Activated CD4-positive, alpha-beta T cell treated with anti-CD3 and anti-CD28 coated beads for 1 hour (primary cell): Measurements from ENCODE around the gene FOXA3.
A peak's percentile ranks its signal among the peaks of the same experiment; 100 is the strongest.
"Not testable (repeated sequence)": the region's sequence is repeated elsewhere in the genome, so short reads cannot be mapped to it uniquely, and the experiment has no call there.

ENCODE experiments used
- DNase-seq: peaks from one replicate; pipeline ENCODE4 v3.0.0-alpha.2; 2020

Gene FOXA3

DNA sequence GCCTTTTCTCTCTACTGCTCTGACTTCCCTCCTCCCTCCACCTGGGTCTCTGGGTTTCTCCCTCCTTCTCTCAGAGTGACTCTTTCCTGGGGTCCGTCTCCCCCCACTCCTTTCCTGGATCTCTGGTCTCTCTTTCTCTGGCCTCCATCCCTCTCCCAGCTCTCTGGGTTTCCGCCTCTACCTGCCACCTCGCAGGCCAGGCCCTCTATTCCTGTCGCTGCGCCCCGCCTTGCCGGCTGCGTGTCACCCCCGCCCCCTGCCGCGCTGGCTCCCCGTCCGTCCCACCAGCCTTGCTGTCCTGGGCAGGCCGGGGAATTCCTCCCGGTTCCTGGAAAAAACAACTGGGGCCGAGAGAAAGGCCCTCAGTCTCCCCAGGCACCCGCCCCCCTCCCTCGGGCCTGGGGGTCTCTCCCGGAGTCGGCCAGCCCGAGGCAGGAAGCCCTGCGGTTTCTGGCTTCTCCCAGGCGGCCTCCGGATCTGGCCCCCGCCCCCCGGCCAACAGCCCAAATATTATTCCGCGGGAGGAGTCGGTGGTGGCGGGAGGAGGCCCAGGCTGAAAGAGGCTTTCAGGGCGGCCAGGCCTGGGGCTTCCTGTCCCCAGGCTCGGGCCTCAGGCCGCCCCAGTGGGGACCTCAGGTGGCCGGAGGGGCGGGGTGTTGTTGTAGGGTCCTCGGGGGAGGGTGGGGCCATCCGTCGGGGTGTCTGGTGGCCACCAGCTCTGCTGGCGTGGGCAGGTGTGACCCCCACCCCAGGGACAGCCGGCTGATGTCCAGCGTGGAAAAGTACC lies 12.5 kb downstream of the FOXA3 start:
- no peak for DNase-seq

DNA sequence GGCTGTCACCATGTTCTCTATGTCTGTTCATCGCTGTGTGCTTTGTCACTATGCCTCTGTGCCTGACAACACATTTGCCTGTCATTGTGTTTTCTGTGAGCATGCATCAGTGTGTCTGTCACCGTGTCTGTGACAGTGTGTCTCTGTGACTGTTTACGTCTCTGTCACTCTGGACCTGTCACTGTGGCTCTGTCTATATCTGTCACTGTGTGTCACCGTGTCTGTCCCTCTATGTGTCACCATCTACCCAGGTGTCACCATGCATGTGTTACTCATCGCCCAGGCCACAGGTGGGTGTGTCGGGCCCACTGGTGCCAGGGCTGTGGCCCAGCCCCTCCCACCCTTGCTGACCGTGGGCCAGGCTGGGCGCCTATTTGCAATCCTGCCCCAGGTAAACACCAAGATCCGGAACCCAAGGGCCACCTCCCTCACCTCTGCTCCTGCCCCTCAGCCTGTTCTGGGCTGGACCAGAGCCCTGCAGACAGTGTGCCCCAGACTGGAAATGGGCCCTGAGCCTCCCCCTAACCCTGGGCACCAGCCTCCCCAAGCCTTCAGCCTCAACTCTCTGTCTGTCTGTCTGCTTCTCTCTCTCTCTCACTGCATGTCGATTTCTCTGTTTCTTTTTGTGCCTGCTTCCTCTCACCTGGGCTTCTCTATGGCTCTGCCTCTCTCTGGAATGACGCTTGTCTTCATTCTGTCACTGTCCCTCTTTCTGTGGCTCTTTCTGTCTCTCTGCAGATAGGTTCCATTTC lies 14.1 kb downstream of the FOXA3 start:
- no peak for DNase-seq

DNA sequence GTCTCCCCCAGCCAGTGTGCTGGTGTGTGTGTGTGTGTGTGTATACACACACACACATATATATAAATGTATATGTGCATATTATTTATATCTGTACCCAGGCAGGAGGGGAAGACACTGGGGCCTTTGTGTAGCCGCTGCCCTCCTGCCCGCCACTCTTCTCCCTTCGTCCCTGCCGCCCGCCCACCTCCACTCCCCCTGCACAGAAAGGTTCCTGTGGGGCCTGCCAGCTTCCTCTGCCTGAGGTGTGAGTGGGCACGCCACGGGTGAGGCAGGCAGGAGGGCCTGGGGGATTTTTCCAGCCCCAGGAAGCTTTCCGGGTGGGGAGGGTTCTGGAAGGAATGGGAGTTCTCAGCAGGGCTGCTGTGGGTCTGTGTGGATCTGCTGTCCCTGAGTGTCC lies 14.9 kb downstream of the FOXA3 start:
- no peak for DNase-seq

DNA sequence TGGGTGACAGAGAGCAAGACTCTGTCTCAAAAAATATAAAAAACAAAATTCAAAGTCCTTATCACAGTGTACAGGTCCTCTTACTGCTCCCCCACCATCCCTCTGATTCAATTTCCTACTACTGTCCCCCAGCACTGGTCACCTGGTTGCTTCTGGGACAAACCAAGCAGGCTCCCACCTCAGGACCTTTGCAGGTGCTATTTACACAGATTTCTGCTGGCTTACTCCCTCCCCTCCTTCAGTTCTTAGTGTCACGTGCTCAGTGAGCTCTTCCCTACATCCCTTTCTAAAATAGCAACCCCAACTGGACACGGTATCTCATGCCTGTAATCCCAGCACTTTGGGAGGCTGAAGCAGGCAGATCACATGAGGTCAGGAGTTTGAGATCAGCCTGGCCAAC lies 15.8 kb downstream of the FOXA3 start:
- DNase-seq, result no peak

DNA sequence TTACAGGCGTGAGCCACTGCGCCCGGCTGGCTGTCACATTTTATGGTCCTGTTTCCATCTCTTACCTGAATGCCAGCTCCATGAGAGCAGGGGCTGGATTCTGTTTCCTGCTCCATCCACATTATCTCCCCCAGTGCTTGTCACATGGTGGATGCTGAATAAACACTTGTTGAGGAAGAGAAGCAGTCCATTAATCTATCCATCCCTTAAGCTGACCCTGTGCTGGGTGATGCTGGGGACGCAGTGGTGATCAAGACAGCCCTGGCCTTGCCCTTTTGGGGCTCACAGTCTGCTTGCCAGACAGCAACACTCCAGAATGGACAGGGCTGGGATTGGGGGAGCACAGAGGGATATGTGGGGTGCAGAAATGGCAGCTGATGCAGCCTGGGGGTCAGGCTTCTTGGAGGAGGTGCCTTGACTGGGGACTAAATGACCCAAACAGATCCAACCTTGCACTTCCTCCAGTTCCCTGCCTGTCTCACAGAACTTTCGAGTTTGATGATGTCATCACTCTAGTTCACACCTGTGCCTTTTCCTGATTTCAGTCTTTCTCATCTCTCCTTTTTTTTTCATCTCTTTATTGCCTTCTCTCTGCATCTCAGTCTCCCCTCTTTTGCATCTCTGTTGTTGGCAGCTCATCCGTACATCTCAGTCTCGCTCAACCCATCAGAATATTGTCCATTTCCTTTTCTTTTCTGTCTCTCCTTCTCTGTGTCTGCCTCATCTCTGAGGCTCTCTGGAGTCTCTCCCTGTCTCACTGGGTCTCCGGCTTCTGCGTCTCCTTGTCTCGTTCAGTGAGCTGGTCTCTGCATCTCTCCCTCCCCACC lies 17.2 kb downstream of the FOXA3 start:
- no peak for DNase-seq

DNA sequence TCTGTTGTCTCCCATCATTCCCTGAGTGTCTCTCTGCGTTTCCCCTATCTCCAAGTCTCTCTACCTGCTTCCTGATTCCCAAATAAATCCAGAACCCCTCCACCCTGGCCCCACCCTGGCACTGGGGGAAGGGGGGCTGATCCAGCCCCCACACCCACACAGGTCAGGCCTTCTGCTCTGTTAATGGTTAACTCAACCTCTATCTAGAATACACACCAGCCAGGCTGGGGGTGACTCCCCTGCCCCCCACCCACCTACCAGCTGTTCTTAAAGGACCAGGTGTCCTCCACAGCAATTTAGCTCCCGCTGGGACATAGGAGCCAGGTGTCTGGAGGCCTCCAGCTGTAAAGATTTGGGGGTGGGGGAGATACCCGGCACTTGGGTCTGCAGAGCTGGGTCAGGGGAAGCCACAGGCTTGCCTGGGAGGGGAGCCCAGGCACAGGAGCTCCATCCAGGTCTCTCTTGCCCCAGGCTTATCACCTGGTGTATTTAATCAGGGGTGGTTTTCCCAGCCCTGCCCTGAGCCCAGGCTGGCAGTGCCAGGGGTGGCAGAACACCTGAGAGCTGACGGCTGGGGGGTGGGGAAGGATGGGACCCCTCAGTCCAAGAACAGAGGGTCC lies 17.9 kb downstream of the FOXA3 start:
- no peak for DNase-seq

DNA sequence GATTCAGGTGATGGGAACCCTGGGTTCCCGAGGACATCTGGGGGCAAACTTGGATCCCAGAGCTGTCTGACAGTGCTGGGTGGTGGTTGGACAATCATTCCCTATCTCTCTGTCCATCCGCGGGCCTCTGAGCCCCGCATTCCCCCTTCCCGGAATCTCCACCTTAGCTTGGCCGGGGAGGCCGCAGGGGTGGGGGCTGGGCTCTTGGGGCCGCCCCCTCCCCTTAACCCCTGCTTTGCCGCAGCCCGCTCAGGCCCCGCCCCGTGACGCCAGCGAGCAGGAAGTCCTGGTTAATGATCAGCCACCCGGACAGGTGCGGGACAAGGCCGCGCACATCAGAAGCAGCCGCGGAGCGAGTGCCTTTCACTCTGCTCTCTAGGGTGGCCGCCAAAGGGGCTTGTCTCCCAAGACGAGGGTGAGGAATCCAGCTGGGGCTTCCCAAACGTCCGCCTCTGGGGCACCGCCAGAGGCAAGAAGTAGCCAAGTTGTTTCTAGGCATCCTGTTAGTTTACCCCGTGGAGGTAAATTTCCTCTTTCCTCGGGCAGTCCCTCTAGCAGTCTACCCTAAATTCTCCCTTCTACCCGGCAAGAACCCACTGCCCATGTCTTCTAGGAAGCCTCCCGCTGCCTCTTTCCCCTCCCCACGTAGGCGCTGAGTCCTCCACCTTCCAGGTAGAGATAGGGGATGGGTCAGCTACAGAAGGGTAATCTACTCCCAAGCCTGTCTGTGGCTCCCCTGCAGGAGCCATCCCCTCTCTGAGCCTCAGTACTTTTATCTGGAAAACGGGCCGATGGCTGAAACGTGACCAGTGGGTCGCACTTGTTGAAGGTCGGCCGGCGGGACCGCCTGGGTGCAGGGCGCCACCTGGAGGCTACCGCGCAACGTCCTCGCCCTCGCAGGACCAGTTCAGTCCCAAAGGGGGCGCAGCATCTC lies 18.8 kb downstream of the FOXA3 start:
- peak; percentile 65 for DNase-seq

DNA sequence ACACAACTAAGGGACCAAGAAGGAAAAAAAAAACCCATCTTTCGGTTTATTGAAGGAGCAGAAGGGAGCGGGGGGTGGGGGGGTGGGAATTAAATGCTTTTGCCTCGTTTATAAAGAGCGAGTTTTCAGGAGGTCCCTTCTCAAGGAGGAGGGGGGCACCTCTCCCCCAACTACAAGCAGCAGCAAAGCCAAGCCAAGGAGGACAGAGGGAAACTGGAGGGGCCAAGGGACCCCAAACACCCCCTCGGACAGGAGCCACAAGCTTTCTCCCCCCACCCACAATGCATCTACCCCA lies 19.4 kb downstream of the FOXA3 start:
- no peak for DNase-seq

DNA sequence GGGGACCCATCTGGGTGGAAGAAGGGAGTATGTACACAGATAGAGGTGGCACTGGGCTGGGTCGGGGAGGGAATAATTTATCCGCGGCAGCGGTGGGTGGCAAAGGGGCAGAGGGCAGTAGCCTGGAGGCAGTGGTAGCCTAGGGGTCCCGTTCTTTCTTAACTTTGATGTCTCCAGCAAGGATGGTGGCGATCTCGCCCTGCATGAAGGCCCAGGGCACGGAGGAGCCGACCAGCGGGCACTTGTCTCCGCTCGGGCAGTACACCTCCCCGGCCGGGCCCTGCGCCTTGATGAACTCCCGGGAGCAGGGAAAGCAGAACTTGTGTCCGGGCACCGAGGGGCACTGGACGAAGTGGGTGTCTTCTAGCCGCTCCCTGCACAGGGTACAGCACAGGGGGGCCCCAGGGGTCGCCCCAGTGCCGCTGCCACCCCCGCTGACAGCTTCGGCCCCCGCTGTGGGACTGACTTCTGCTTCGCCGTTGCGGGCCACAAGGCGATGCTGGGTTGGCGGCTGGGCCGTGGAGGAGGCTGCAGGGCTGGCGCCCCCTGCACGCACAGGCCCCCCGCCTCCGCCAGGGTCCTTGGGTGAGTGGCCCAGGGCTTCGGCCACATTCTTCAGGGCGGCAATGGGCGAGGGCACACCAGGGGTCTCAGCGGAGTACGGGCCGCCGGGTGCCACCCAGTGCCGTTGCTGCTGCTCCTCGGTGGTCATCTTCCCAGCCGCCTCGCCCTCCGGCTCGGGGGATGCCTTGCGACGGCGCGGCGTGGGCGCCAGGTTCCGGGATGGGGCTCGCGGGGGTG lies 20.0 kb downstream of the FOXA3 start:
- no peak for DNase-seq

DNA sequence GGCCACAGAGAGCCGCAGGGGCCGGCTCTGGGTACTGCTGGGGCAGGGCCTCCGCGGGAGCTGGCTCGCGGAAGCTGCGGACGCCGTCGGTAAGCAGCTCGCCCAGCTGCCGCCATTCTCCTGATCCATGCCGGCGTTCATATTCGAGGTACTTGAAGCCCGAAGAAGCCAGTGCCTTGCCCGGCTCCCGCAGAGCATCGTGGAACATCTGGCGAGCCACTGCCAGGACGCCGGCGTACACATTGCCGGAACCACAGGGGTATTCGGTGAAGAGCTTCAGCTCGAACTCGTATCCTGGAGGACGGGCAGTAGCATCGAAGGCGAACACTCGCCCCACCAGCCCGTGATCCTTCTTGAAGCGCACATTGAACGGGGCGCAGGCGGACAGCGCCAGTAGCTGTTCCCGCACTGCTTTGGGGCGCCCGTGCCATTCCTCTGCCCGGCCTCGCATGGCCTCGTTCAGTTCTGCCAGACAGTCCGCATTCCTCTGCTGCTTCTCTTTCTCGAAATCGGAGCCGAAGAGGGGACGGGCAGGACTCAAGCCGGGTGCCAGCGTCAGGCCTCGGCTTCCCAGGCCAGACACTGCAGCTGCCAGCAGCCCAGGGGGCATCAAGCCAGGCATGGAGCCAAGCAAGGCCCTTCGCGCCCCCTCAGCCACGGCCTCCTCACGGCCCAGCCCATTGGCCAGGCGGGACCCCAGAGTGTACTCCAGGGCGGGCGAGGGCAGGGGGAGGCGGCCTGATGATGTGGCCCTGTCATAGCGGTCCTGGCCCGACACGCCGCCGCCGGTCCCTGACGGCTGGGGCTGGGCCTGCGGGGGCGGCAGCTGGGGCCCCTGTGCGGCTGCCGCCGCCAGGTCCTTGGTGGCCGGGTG lies 20.8 kb downstream of the FOXA3 start:
- DNase-seq, result no peak

DNA sequence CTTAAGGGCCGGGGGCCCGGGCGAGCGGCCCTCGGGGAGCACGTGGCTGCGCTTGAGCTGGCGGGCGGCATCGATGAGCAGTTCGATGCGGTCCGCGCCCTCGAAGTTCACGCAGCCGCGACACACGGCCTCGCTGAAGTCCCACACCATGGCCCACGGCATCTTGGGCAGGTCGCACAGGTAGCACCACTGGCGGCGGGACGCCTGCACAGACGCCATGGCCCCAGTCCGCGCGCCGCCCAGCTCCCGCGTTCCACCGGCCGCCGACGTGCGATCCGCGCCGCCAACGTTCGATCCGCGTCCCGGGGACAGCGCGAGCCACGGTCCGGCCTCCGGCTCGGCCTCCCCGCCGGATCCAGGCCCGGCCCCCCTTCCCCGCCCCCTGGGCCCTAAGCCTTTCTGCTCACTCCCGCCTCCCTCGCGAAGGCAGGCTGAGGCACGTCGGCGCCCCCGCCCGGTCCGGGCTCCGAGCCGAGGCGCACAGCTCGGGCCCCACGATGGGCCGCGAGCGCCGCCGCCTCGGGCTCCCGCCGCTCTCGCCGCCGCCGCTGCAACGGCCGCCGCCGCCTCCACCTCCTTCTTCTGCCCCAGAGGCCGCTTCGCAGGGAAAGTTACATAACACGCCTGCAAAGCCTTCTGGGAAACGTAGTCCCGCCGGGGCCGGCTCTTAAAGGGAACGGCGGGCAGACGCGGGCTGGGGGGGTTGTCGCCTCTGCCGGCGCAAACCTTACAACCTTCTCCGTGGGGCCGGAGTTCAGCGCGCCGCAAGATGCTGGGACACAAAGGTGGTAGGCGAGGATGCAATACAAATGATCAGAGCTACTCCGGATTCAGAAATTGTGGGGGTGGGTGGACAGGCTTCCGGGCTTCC lies 21.7 kb downstream of the FOXA3 start, which contains the start of gene IRF2BP1:
TSS of gene IRF2BP1 (minus strand) at position 586 of the 871 bp plus-strand sequence. CDS start at position 219, 367 bp downstream.
- peak; percentile 80 for DNase-seq

DNA sequence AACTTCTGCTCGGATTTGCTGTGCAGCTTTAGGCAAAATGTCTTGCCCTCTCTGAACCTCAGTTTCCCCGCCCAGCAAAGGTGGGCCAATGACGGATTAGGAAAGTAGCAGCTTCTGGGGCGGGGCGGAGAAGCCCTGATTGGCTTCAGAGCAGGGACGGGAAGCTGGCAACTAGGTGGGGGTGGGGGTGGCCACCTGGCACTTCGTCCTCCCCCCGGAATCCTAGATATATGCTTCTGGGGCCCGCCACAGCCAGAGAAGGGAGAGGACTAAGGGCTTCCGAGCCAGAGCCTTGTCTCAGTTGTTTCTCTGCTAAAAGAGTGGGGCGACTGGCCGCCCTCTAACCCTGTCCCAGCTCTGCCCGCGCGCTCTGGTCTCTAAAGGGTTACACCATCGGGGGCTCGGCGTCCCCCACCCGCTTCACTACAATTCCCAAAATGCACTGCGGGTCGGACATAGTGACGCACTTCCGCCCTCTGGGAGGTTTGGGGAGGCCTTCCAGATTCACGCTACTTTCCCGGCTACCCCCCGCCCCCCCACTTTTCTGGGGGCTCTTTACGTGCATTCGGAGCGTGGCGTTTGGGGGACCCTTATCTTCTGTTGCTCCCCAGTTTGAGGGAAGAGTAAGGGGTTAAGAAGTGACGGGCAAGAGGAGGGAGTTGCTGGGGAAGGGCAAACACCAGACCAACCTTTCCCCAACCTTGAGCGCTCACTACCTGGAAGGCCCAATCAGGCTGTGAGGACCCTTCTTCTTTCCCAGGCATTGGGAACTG lies 22.5 kb downstream of the FOXA3 start:
- DNase-seq, result peak; percentile 79

DNA sequence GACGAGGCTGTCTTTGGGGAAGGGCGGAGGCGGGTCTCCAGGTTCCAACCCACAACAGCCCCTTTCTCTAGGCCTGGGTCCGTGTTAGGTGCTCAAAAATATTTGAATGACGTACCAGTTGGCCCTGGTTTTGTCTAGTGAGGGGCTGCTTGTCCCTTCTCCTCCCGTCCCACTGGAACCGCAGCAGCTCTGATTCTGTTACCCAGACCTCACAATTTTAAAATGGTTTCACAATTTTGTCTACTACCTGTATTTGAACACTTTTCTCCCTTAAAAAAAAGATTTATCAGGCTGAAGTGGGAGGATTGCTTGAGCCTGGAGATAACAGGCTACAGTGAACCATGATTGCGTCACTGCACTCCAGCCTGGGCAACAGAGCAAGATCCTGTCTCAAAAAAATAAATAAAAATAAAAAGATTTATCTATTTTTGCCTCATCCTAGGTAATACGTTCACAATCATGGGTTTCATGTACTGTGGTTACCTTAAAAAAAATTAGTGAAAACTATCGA lies 23.1 kb downstream of the FOXA3 start:
- DNase-seq, result no peak

DNA sequence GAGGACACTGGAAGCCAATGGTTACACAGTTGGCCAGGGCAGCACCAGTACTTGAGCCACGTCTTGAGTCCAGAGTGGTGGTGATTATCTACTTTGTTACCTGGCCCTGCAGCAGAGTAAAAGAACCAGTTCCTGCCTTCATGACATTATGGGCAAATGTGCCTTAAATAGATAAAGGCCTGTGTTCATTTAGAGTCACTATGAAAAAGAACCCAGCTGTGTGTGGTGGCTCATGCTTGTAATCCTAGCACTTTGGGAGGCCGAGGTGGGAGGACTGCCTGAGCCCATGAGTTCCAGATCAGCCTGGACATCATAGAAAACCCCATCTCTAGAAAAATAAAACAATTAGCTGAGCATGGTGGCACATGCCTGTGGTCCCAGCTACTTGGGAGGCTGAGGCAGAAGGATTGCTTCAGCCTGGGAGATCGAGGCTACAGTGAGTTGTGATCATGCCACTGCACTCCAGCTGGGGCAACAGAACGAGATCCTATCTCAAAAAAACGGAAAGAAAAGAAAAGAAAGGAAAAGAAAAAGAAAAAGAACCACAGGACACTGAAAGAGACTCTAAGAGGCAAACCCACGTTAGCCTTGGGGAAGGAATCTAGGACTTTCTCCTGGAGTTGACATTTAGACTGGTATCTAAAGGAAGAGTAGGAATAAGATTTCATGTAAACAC lies 25.2 kb downstream of the FOXA3 start:
- no peak for DNase-seq

DNA sequence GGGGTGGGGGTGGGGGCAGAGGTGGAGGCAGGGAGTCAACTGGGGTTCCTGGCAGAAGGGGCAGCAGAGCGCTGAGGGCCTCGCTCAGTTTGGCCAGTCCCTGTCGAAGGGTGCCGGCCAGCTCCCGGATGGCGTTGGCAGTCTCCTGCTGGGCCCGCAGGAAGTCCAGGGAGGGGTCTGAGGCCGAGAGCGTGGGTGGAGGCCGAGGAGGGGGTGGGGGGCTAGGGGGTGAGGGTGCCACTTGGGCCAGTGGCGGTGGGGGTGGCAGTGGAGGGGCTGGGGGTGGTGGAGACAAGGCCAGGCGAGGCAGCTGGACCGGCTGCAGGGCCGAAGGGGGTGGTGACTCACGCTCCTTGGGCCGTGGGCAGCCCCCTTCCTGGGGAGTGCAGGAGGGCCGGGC lies 26.8 kb downstream of the FOXA3 start:
- DNase-seq, result no peak

DNA sequence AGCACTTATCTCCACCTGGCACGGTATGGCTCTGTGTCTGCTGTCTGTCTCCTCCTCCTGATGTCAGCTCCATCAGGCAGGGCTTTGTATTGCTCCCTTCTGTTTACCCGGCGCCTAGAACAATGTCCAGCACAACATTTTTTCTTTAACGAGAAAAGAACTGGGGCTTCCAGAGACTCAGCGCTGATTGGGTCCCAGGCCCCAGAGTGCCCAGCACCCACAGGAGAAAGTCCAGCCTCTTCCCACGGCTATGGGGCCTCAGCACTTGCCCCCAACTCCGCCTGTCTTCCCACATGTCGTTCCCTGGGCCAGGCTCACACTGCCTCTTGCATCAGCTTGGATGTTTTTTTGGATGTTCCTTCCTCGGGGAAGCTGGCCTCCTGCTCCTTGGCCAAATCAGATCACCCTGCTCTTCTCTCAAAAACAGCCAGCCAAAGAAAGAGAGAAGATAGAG lies 31.4 kb downstream of the FOXA3 start:
- no peak for DNase-seq

DNA sequence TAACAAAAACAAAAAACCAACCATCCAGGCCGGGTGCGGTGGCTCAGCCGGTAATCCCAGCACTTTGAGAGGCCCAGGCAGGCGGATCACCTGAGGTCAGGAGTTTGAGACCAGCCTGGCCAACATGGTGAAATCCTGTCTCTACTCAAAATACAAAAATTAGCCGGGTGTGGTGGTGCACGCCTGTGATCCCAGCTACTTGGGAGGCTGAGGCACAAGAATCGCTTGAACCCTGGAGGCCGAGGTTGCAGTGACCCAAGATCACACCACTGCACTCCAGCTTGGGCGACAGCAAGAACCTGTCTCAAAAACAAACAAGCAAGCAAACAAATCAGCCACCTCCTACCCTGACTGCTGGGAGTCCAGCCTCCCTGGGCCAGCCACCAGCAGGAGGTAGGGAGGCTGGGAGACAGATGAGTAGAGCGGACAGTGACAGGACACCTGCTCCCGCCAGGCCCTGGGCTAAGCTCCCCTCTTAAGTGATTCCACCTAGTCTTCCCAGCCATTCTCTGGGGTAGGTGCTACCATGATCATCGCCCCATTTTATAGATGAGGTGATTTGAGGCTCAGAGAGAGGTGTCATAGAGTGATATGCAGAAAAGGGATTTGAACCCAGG lies 32.0 kb downstream of the FOXA3 start:
- DNase-seq, result not testable (repeated sequence)
